H9 (cell line): ENCODE measurements around the gene TNXB. TPM values are rescaled to one million over a fixed set of nuclear protein-coding genes. Genes with fewer than 3 reads are reported as not detected.

Source experiments
- DNase-seq: peaks from one replicate; pipeline ENCODE4 v3.0.0-alpha.2; 2017
- H2AFZ ChIP-seq: one replicate; pipeline ENCODE4 v1.6.1; 2013; ENCODE audit warnings: mild to moderate bottlenecking, low read length, control low read depth, moderate library complexity
- H2AK5ac ChIP-seq: 2 replicates; pipeline ENCODE4 v1.6.1; 2013; ENCODE audit warnings: low read length, control low read depth, mixed read lengths; ENCODE audit not compliant: insufficient read length
- H2BK120ac ChIP-seq: one replicate; pipeline ENCODE4 v1.6.1; 2013; ENCODE audit warnings: low read depth, mild to moderate bottlenecking, low read length, control low read depth, inconsistent platforms; ENCODE audit not compliant: poor library complexity, severe bottlenecking
- H2BK12ac ChIP-seq: 2 replicates; pipeline ENCODE4 v1.6.1; 2013; ENCODE audit warnings: low read length, control low read depth, mixed read lengths, low read depth; ENCODE audit not compliant: insufficient read length
- H2BK15ac ChIP-seq: 2 replicates; pipeline ENCODE4 v1.6.1; 2013; ENCODE audit warnings: low read depth, low read length, control low read depth
- H2BK20ac ChIP-seq: one replicate; pipeline ENCODE4 v1.6.1; 2013; ENCODE audit warnings: low read depth, mild to moderate bottlenecking, low read length, control low read depth, inconsistent platforms; ENCODE audit not compliant: poor library complexity, severe bottlenecking
- H2BK5ac ChIP-seq: 2 replicates; pipeline ENCODE4 v1.6.1; 2013; ENCODE audit warnings: low read length, control low read depth, mixed read lengths; ENCODE audit not compliant: insufficient read length
- H3K14ac ChIP-seq: 2 replicates; pipeline ENCODE4 v1.6.1; 2013; ENCODE audit warnings: low read length, control low read depth; ENCODE audit not compliant: insufficient read depth
- H3K18ac ChIP-seq: 2 replicates; pipeline ENCODE4 v1.6.1; 2013; ENCODE audit warnings: low read depth, mild to moderate bottlenecking, mixed read lengths, low read length, control low read depth; ENCODE audit not compliant: insufficient read length
- H3K23ac ChIP-seq: 2 replicates; pipeline ENCODE4 v1.6.1; 2013; ENCODE audit warnings: low read length, control low read depth, mixed read lengths, low read depth; ENCODE audit not compliant: insufficient read length
- H3K23me2 ChIP-seq: 2 replicates; pipeline ENCODE4 v1.6.1; 2013; ENCODE audit warnings: low read depth, mild to moderate bottlenecking, mixed read lengths, low read length, control low read depth; ENCODE audit not compliant: insufficient read length, poor library complexity, severe bottlenecking
- H3K27ac ChIP-seq: 2 replicates; pipeline ENCODE4 v1.5.1; 2013; ENCODE audit warnings: low read length, control low read depth, mixed read lengths, low read depth; ENCODE audit not compliant: insufficient read length
- H3K27me3 ChIP-seq: 2 replicates; pipeline ENCODE4 v1.6.1; 2013; ENCODE audit warnings: low read length, control low read depth, inconsistent platforms; ENCODE audit not compliant: insufficient read depth
- H3K4ac ChIP-seq: 2 replicates; pipeline ENCODE4 v1.6.1; 2013; ENCODE audit warnings: low read depth, mild to moderate bottlenecking, control low read depth, inconsistent platforms, low read length, moderate library complexity
- H3K4me1 ChIP-seq: 2 replicates; pipeline ENCODE4 v1.6.1; 2013; ENCODE audit warnings: low read length, control low read depth, inconsistent platforms; ENCODE audit not compliant: insufficient read depth
- H3K4me2 ChIP-seq: 2 replicates; pipeline ENCODE4 v1.6.1; 2013; ENCODE audit warnings: low read length, control low read depth, mixed read lengths; ENCODE audit not compliant: insufficient read length, insufficient read depth
- H3K56ac ChIP-seq: 2 replicates; pipeline ENCODE4 v1.6.1; 2013; ENCODE audit warnings: low read depth, mild to moderate bottlenecking, mixed read lengths, low read length, control low read depth; ENCODE audit not compliant: insufficient read length
- H3K79me1 ChIP-seq: 2 replicates; pipeline ENCODE4 v1.6.1; 2013; ENCODE audit warnings: low read depth, mild to moderate bottlenecking, moderate library complexity, low read length, control low read depth, inconsistent platforms; ENCODE audit not compliant: insufficient read depth, poor library complexity, severe bottlenecking
- H3K79me2 ChIP-seq: 2 replicates; pipeline ENCODE4 v1.6.1; 2013; ENCODE audit warnings: low read length, control low read depth, inconsistent platforms; ENCODE audit not compliant: insufficient read depth
- H3K9ac ChIP-seq: 2 replicates; pipeline ENCODE4 v1.6.1; 2013; ENCODE audit warnings: low read length, control low read depth, mixed read lengths; ENCODE audit not compliant: insufficient read length; ENCODE audit errors: extremely low read depth
- H3K9me3 ChIP-seq: one replicate; pipeline ENCODE4 v1.6.1; 2013; ENCODE audit warnings: low read depth, low read length, inconsistent platforms; ENCODE audit not compliant: control insufficient read depth
- H3T11ph ChIP-seq: one replicate; pipeline ENCODE4 v1.6.1; 2013; ENCODE audit warnings: mild to moderate bottlenecking, low read length, control low read depth, inconsistent platforms
- H4K20me1 ChIP-seq: one replicate; pipeline ENCODE4 v1.6.1; 2013; ENCODE audit not compliant: control insufficient read depth, insufficient read length, insufficient read depth
- H4K5ac ChIP-seq: 2 replicates; pipeline ENCODE4 v1.6.1; 2013; ENCODE audit warnings: low read depth, mild to moderate bottlenecking, mixed read lengths, low read length, control low read depth; ENCODE audit not compliant: insufficient read length
- H4K8ac ChIP-seq: replicated peaks from 2 replicates; pipeline ENCODE4 v1.6.1; 2013; ENCODE audit warnings: low read length, control low read depth, mixed read lengths, low read depth; ENCODE audit not compliant: insufficient read length
- H4K91ac ChIP-seq: 2 replicates; pipeline ENCODE4 v1.6.1; 2013; ENCODE audit warnings: low read depth, mild to moderate bottlenecking, moderate library complexity, mixed read lengths, low read length, control low read depth; ENCODE audit not compliant: insufficient read length
- H3K27ac Mint-ChIP-seq, 3 experiments: 2 replicates in 2 of 3; 3 replicates in 1 of 3; pipeline ENCODE4 v1.8.0; 2020 to 2021; ENCODE audit warnings: mixed read lengths in 3 of 3, mild to moderate bottlenecking in 1 of 3, moderate library complexity in 1 of 3
- H3K27me3 Mint-ChIP-seq: 2 replicates; pipeline ENCODE4 v1.8.0; 2021; ENCODE audit warnings: low read depth, mild to moderate bottlenecking, moderate library complexity, mixed read lengths
- H3K36me3 Mint-ChIP-seq, 3 experiments: 2 replicates in 2 of 3; 3 replicates in 1 of 3; pipeline ENCODE4 v1.8.0; 2020 to 2021; ENCODE audit warnings: low read depth in 3 of 3, mixed read lengths in 3 of 3; ENCODE audit not compliant: insufficient read depth in 1 of 3
- H3K4me1 Mint-ChIP-seq, 2 experiments: 2 replicates each; pipeline ENCODE4 v1.8.0; 2020; ENCODE audit warnings: mixed read lengths in 2 of 2
- H3K4me3 Mint-ChIP-seq, 2 experiments: 2 replicates in 1 of 2; 3 replicates in 1 of 2; pipeline ENCODE4 v1.8.0; 2020 to 2021; ENCODE audit warnings: mild to moderate bottlenecking in 2 of 2, mixed read lengths in 2 of 2, moderate library complexity in 1 of 2
- H3K9me3 Mint-ChIP-seq, 2 experiments: 2 replicates in 1 of 2; 3 replicates in 1 of 2; pipeline ENCODE4 v1.8.0; 2020; ENCODE audit warnings: mild to moderate bottlenecking in 2 of 2, mixed read lengths in 2 of 2, moderate library complexity in 1 of 2
- CTCF ChIP-seq: fragments of 200-600 bp; sonication (generic); conservative IDR thresholded peaks from 3 replicates; pipeline ENCODE4 v1.8.0; 2021; ENCODE audit warnings: antibody characterized with exemption, mild to moderate bottlenecking
- WGBS: extraction: QIAGEN DNeasy Blood & Tissue Kit; methylation state at CpG from one replicate; pipeline ENCODE4 v1.1.7; 2013; ENCODE audit warnings: missing lambda C conversion rate, low lambda C conversion rate, mixed read lengths; ENCODE audit not compliant: insufficient read length; ENCODE audit errors: extremely low coverage; 5-methylcytosine and 5-hydroxymethylcytosine counted together
- total RNA-seq: library from RNA; stranded (reverse); gene quantifications from 2 replicates; pipeline ENCODE4 v1.2.1, GENCODE V29; 2021

TNXB gene
- total RNA-seq, 1 experiment from 2014 or later: 5.0 TPM

- Mint-ChIP-seq H3K4me3 (no peak overlapping the region), H3K27me3 (no peaks in the 10 kb centered on the region), H3K4me1 (peaks cover 14 to 15% of the 10 kb centered on the region in 2 experiments), H3K9me3 (no peaks in the 10 kb centered on the region), H3K27ac (no peak overlapping the region), H3K36me3 (peaks cover 20 to 60% (median 53%) of the 10 kb centered on the region in 3 experiments; a peak in 6 of 7 replicates)
- no peak overlapping the region for H4K8ac ChIP-seq
- H3K23me2 ChIP-seq: peaks cover 3% of the 10 kb centered on the region
- no peak overlapping the region for H2AFZ ChIP-seq
- DNase-seq: no peak
- H2BK15ac ChIP-seq: no peak overlapping the region
- no peaks in the 10 kb centered on the region for H3K9me3 ChIP-seq
- no peak overlapping the region for H3T11ph ChIP-seq
- WGBS: no CpG with 5 or more reads among the region's 4 CpGs
- no peak overlapping the region for H2BK5ac ChIP-seq
- H3K4ac ChIP-seq: no peak overlapping the region
- H3K4me2 ChIP-seq: no peak overlapping the region
- H3K14ac ChIP-seq: no peak overlapping the region
- no peak overlapping the region for H2BK12ac ChIP-seq
- no peaks in the 10 kb centered on the region for H3K79me1 ChIP-seq
- no peak overlapping the region for H4K5ac ChIP-seq
- no peaks in the 10 kb centered on the region for H3K79me2 ChIP-seq
- H3K4me1 ChIP-seq: no peaks in the 10 kb centered on the region
- H4K91ac ChIP-seq: no peak overlapping the region
- H2BK120ac ChIP-seq: no peak overlapping the region
- no peak overlapping the region for H3K56ac ChIP-seq
- no peak for TF ChIP-seq CTCF
- no peak overlapping the region for H2BK20ac ChIP-seq
- H3K27ac ChIP-seq: no peak overlapping the region
- no peak overlapping the region for H3K23ac ChIP-seq
- no peaks in the 10 kb centered on the region for H3K27me3 ChIP-seq
- H4K20me1 ChIP-seq: no peaks in the 10 kb centered on the region
- H3K9ac ChIP-seq: no peak overlapping the region
- H2AK5ac ChIP-seq: no peak overlapping the region
- H3K18ac ChIP-seq: no peak overlapping the region
Measured at GRCh38 chr6:32123681-32124080, 14.5 kb upstream of the TNXB start.
